GM13976 (cell line): ENCODE results near the gene SLC22A17.
A peak's percentile ranks its signal among the peaks of the same experiment; 100 is the strongest.

ENCODE experiments used
- DNase-seq: peaks from one replicate; pipeline ENCODE4 v3.0.0; 2012; ENCODE audit warnings: low spot score
- CTCF ChIP-seq: IDR thresholded peaks from 2 replicates; pipeline ENCODE4 v1.5.1; 2012; ENCODE audit warnings: borderline replicate concordance, mild to moderate bottlenecking; ENCODE audit not compliant: insufficient read depth; ENCODE audit errors: extremely low read depth, missing control alignments, control extremely low read depth
- in situ Hi-C: fragments of 300-500 bp; cut with MboI; formaldehyde crosslinking; loops from one replicate; pipeline ENCODE4 v1.12.0; 2022; ENCODE audit warnings: low sequenced_read_pairs, mixed read lengths, inconsistent platforms; ENCODE audit not compliant: unreplicated experiment

SLC22A17 gene

GRCh38 chr14:23308721-23309445, 43.8 kb downstream of the SLC22A17 start:
- in situ Hi-C loops = no loop called here
- no peak for TF ChIP-seq CTCF

GRCh38 chr14:23307687-23308644, 44.7 kb downstream of the SLC22A17 start:
- DNase-seq = no peak
- no peak for TF ChIP-seq CTCF
- in situ Hi-C loops = no loop called here

More at GRCh38 chr14:23308721-23309445, 43.8 kb downstream of the SLC22A17 start:
- DNase-seq = no peak

DNA sequence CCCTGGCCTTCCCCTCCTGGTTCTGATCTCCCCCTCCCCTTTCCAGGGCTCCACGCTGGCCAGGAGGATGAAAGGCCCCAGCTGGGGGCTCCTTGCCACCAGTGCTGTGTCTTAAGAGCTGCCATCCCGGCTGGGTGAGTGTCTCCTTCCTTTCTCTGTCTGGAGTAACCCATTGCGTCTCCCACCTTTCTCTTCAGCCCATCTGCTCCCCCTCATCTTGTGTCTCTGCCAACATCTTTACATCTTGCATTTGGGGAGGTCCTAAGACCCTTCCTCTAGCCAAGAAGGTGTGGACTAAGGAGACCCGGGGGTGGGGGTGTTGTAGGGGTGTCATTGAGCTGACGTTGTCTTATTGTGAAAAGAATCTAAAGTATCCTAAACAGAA, 45.5 kb downstream of the SLC22A17 start:
- DNase-seq = no peak
- in situ Hi-C loops = no loop called here
- no peak for TF ChIP-seq CTCF

DNA sequence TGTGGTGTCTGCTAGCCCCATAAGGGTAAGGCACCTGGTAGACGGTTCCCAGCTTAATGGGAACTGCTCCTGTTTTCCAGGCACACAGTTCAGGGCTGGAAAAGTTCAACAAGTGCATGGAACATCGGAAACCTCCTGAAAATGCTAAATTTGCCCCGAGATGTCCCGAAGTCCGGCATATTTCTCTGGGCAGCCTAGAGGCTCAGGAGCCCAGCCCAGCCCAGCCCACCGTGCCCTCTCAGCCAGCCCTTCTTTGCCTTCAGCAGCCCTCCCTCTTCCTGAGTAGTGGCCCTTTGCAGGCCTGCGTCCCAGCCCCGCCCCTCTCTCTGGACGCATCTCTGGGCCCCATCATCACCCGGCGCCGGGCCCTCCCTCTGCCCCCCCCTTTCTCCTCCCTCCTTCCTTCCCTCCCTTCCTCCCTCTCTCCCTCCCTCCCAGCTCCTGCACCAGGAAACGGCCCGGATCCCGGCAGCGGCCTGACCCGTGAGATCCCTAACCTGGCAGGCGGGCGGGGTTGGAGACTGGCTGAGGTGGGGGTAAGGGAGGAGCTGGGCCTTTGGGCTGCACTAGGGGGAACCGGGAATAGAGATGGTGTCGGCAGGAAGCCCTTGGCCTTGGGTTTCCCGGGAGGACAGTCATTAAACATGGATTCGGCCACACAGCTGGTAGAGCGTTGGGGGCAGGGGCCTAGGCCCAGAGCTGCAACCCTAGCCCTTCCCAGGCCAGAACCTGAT, 46.1 kb downstream of the SLC22A17 start, which contains the start of gene BCL2L2:
Gene BCL2L2, plus strand, starts transcription at position 422 of the 734 bp plus-strand sequence. CDS start 935 bp downstream, outside the sequence.
- DNase-seq = peak; percentile 90
- no peak for TF ChIP-seq CTCF
- in situ Hi-C loops = no loop called here

GRCh38 chr14:23302290-23303225, 50.1 kb downstream of the SLC22A17 start, which contains the start of gene PPP1R3E:
PPP1R3E (minus strand) TSS chr14:23302859; CDS start chr14:23302576, 283 bp downstream.
- TF ChIP-seq CTCF = no peak
- peak; percentile 83 for DNase-seq
- in situ Hi-C loops = no loop called here
